Measurements from ENCODE around the gene CMC2.

- TF ChIP-seq CTCF (IDR thresholded peaks at IDR 0.05) (no peak), POLR2A (IDR thresholded peaks at IDR 0.05) (no peak), POLR2AphosphoS5 (IDR thresholded peaks at IDR 0.05) (no peak), EP300 (IDR thresholded peaks at IDR 0.05) (no peak)
Observed at GRCh38 chr16:81026429-81026828, 19.7 kb upstream of the CMC2 start.

Measured in suprapubic skin (tissue), 4 donors.